Activated CD4-positive, alpha-beta T cell treated with anti-CD3 and anti-CD28 coated beads, Interleukin-2, amount 10 ng/mL, durations not matched to agents 7 days and 5 days (primary cell): ENCODE measurements around the gene NUCKS1. TPM values are rescaled to one million over a fixed set of nuclear protein-coding genes. Genes with fewer than 3 reads are reported as not detected.

Experiments
- CTCF ChIA-PET: fragments of 350-600 bp; sonication (Branson Sonifier 250); formaldehyde crosslinking; loops from one replicate; lab custom pipeline; 2021; ENCODE audit warnings: antibody characterized with exemption; lab: Charles Lee
- POLR2A ChIA-PET: fragments of 350-600 bp; sonication (Branson Sonifier 250); formaldehyde crosslinking; loops from one replicate; lab custom pipeline; 2021; ENCODE audit warnings: antibody characterized with exemption; lab: Charles Lee
- DNase-seq: peaks from one replicate; pipeline ENCODE4 v3.0.0-alpha.2; 2020
- H3K27ac Mint-ChIP-seq: one replicate; pipeline ENCODE4 v1.8.0; 2021; ENCODE audit warnings: mild to moderate bottlenecking, moderate library complexity, mixed read lengths
- H3K27me3 Mint-ChIP-seq: one replicate; pipeline ENCODE4 v1.8.0; 2021; ENCODE audit warnings: mixed read lengths
- H3K36me3 Mint-ChIP-seq: one replicate; pipeline ENCODE4 v1.8.0; 2021; ENCODE audit warnings: low read depth, mixed read lengths
- H3K4me1 Mint-ChIP-seq: one replicate; pipeline ENCODE4 v1.8.0; 2021; ENCODE audit warnings: mixed read lengths
- H3K4me3 Mint-ChIP-seq: one replicate; pipeline ENCODE4 v1.8.0; 2021; ENCODE audit warnings: mild to moderate bottlenecking, moderate library complexity, mixed read lengths
- H3K9me3 Mint-ChIP-seq: one replicate; pipeline ENCODE4 v1.8.0; 2021; ENCODE audit warnings: mixed read lengths
- total RNA-seq, 2 experiments: library from RNA; stranded (reverse); gene quantifications; one replicate each; pipeline ENCODE4 v1.2.3, GENCODE V29; 2021

NUCKS1 gene
- total RNA-seq, 2 experiments from 2014 or later: 218 TPM

DNA sequence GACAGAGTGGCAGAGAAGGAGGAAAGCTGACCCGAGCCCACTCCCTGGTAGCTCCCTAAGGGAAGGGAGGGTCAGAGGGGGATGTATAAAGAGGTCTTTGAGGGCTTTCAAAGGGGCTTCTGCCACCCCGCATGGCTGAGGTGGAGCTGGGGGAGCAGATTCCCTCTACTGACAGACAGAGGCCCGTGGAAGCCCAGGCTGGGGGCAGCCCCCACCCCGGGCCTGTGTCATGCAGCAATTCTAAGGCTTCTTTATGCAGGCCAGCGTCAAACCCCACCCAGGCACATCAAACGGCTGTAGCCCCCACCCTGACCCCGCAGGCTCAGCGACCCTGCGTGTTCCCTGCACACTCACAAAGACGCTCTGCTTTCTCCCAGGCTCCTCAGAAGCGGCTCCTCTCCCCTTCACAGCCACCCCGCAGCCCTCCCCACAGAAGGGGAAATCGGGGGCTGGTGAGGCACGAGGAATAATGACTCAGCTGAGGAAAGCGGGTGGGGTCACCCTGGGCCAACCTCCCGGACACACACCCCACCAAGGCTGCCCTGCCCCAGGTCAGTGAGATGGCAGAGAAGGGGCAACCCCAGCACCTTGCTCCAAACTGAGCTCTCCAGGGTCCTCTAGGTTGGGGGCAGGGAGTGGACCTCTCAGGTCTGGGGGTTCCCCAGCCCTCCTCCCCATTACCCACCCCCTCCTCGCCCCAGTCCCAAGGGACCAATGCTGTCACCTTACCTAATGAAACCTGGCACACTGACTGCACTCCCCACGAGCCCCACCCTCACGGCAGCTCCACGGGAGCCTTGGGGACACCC lies 80.4 kb downstream of the NUCKS1 start:
- Mint-ChIP-seq H3K4me3 (no peak overlapping the region), H3K36me3 (no peaks in the 10 kb centered on the region), H3K27ac (no peak overlapping the region), H3K9me3 (no peaks in the 10 kb centered on the region), H3K27me3 (peaks cover 5% of the 10 kb centered on the region), H3K4me1 (peaks cover 6% of the 10 kb centered on the region)
- ChIA-PET CTCF (interaction anchor here (0.6 to 8.8 kb wide), 2 partner anchors 11 to 102 kb away, joined by 3 to 75 read pairs; no protein-coding TSS in a partner anchor), POLR2A (no interaction called here)
- DNase-seq: no peak

DNA sequence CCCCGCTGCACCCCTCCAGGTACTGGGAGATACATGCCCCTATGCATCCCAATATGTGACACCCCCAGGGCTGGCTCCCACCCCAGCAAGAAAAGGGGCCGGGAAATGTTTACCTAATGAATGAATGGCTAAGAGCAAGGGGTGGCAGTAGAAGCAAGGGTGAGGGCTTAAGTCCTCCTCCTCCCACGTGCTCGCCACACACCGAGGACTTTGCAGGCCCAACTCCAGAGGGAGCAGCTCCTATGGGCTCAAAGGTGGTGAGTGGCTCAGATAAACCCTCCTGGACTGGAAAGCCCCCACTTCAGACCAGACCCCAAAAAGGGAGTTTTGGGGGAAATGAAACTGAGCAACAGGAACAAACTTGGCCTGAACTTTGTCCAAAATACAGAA lies 81.0 kb downstream of the NUCKS1 start:
- peaks cover 6% of the 10 kb centered on the region for H3K4me1 Mint-ChIP-seq
- no peak overlapping the region for H3K4me3 Mint-ChIP-seq
- H3K9me3 Mint-ChIP-seq: no peaks in the 10 kb centered on the region
- no peak for DNase-seq
- ChIA-PET CTCF (interaction anchor here (1.0 to 8.8 kb wide), 3 partner anchors 10 to 77 kb away, joined by 3 to 75 read pairs (median 4); partner anchors contain the start of gene ELK4), POLR2A (no interaction called here)
- no peak overlapping the region for H3K27ac Mint-ChIP-seq
- no peaks in the 10 kb centered on the region for H3K36me3 Mint-ChIP-seq
- H3K27me3 Mint-ChIP-seq: peaks cover 5% of the 10 kb centered on the region

DNA sequence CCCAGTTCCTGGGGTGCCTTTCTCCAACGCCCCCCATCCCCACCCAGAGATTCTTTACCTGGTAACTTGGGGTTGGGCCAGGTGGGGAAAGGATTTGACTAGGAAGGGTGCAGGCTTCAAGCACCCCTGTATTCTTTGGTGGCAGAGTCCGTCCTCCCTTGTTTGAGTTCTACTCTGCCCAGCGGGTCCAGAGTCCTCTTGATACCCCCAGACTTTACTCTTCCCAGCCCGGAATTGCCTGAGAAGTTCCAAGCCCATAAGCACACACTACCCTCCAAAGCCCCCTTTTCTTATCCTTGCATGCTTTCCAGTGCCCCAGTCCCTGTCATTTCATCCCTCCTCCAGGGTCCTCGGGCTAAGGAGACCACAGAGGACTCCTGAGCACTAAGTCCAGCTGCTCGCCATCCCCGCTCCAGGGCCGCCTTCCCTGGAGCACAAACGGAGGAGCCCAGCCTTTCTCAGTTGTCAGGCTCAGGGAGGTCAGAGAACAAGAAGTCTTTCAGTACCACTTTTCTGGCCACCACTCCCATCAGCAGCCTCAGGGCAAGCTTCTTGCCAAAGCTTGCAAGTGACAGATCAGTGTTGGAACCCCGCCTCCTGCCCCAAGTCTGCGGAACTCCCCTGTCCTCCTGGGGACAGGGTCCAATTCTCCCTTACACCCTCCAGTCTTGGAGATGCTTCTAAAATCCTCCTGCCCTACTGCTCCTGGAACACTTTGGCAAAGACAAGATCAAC lies 81.9 kb downstream of the NUCKS1 start:
- Mint-ChIP-seq H3K27ac (no peak overlapping the region), H3K27me3 (peaks cover 5% of the 10 kb centered on the region), H3K36me3 (no peaks in the 10 kb centered on the region), H3K4me3 (no peak overlapping the region), H3K9me3 (no peaks in the 10 kb centered on the region), H3K4me1 (peaks cover 6% of the 10 kb centered on the region)
- CTCF ChIA-PET: interaction anchor here (1.0 to 8.8 kb wide), 4 partner anchors 9 to 76 kb away, joined by 3 to 75 read pairs (median 4); partner anchors contain the start of gene ELK4
- POLR2A ChIA-PET: no interaction called here
- no peak for DNase-seq

DNA sequence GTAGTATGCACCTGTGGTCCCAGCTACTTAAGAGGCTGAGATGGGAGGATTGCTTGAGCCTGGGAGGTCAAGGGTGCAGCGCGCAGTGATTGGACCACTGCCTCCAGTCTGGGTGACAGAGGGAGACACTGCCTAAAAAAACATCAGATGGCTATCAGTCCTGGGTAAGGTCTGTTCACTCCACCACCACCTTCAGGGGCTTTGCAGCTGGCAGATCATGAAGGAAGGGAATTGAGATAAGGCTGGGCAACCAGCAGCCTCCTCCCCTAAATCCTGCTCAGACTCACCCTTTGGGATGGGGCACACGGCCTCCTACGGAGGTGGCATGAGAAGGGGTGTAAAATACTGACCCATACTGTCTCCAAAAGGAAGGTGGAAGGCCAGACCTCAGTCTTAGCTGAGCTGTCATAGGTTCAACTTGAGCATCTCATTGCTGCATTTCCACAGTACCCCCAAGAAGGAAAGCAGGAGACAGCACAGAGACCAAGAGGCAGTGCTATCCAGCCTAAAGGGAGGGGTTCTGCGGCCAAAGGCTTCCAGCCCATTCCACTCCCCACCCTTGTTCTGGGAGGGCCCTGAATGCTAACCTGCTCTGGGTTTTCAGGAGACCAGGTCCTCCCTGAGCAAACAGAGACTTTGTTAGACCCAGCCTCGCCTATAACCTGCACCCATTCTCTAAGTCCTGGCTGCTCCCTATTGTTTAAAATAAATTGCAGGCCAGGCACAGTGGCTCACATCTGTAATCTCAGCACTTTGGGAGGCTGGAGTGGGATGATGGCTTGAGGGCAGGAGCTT lies 83.4 kb downstream of the NUCKS1 start:
- H3K36me3 Mint-ChIP-seq: no peaks in the 10 kb centered on the region
- CTCF ChIA-PET: interaction anchor here (0.6 to 8.8 kb wide), 3 partner anchors 8 to 12 kb away, joined by 3 to 75 read pairs (median 4); no protein-coding TSS in a partner anchor
- no peaks in the 10 kb centered on the region for H3K9me3 Mint-ChIP-seq
- no peak overlapping the region for H3K27ac Mint-ChIP-seq
- H3K27me3 Mint-ChIP-seq: peaks cover 5% of the 10 kb centered on the region
- no peak overlapping the region for H3K4me3 Mint-ChIP-seq
- no peak for DNase-seq
- peaks cover 2% of the 10 kb centered on the region for H3K4me1 Mint-ChIP-seq
- POLR2A ChIA-PET: no interaction called here

DNA sequence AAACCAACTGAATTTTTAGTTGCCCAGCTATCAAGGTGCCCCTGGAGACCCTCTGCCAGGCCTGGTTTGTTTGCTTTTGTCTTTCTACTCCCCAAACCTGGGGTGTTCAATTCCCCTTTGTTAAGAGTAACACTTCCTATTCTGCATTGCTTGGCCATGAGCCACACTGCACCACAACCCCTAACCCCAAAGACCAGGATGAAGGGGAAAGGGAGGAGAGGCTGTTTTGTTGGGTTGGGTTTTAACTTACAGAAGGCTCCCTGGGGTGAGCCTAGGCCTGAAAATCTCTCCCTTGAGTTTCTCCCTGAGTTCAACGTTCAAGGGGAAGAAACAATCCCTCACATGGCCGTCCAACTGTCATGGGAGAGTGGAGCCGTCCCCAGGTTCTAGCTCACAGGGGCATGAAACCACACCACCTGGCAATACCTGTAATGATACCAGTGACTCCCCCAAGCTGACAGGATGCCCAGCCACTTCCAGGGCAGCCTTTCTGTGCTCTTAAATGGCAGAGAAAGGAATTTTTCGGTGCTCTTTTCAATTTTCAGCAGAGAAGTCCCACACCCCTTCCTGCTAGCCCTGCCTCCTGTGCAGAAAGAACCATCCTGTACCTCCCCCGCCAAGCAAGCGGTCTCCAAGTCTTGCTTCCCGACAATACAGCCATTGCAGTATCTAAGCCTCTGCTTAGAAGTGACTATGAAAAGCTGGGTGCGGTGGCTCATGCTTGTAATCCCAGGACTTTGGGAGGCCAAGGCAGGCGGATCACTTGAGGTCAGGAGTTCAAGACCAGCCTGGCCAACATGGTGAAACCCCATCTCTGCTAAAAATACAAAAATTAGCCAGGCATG lies 84.6 kb downstream of the NUCKS1 start:
- Mint-ChIP-seq H3K27ac (no peak overlapping the region), H3K4me3 (no peak overlapping the region), H3K27me3 (peaks cover 5% of the 10 kb centered on the region), H3K9me3 (no peaks in the 10 kb centered on the region), H3K36me3 (no peaks in the 10 kb centered on the region), H3K4me1 (peaks cover 2% of the 10 kb centered on the region)
- ChIA-PET CTCF (interaction anchor here (0.6 to 8.8 kb wide), 4 partner anchors 6 to 80 kb away, joined by 4 to 75 read pairs (median 4); partner anchors contain the start of gene SLC45A3), POLR2A (no interaction called here)
- no peak for DNase-seq

DNA sequence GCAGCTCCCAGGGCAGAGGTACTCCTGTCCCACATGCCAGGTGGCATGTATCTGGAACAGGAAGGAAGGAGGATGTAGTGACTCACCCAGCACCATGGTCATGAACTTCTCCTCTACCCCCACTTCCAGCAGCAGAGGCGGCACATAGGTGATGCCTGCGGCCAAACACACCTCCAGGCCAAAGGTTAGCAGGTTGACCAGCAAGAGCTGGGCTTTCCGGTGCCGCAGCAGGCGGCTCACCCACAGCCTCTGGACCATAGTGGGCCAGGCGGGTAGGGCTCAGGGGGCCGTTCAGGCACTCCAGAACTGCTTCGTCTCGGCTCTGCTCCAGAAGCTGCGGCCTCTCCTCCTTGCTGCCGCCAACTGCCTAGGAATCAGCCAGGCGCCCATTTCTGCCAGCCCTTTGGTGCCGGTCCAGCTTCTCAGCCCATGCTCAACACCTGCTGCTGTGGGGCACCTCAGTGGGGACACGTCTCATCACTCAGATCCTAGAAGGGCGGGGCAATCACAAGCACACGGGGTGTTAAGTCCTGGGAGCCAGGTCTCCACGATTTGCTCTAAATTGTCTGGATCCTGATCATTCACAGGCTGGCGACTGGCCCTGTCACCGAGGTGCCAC lies 85.5 kb downstream of the NUCKS1 start:
- Mint-ChIP-seq H3K4me1 (peaks cover 2% of the 10 kb centered on the region), H3K36me3 (no peaks in the 10 kb centered on the region), H3K27ac (no peak overlapping the region), H3K4me3 (no peak overlapping the region), H3K9me3 (no peaks in the 10 kb centered on the region), H3K27me3 (peaks cover 5% of the 10 kb centered on the region)
- ChIA-PET POLR2A (no interaction called here), CTCF (interaction anchor here (0.6 to 1.4 kb wide), 3 partner anchors 15 to 81 kb away, joined by 3 to 5 read pairs (median 4); partner anchors contain the start of gene SLC45A3)
- no peak for DNase-seq

DNA sequence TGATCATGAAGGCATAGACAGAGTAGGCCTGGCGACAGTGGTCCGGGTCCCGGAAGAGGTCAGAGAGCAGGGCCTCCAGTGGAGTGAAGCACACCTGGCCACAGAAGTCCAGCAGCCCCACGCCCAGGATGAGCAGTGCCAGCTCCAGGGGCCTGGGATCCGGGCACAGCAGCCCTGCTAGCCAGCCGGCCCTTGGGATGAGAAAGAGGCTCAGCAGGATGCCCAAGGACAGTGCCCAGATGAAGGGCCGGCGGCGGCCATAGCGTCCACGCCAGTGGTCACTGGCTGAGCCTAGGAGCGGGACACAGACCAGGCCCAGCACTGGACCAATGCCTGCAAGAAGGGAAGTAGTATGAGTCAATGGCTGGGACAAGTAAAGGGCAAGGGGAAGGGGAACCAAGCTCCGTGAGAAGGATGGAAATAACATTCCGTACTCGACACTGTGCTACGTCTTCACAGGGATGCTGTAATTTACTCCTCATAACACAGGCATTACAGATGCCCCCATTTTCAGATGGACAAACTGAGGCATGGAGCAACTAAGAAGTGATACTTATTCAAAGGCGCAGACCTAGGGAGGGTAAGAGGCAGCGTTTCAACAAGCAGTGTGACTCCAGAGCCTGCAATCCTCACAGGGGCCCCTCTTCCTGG lies 86.6 kb downstream of the NUCKS1 start:
- Mint-ChIP-seq H3K9me3 (no peaks in the 10 kb centered on the region), H3K36me3 (no peaks in the 10 kb centered on the region), H3K4me1 (peaks cover 2% of the 10 kb centered on the region), H3K27me3 (peaks cover 4% of the 10 kb centered on the region), H3K27ac (no peak overlapping the region), H3K4me3 (no peak overlapping the region)
- DNase-seq: no peak
- POLR2A ChIA-PET: no interaction called here
- CTCF ChIA-PET: interaction anchor here (1.0 to 10.2 kb wide), 3 partner anchors 46 to 83 kb away, joined by 3 to 185 read pairs (median 3); no protein-coding TSS in a partner anchor

Other genes with a start within 250 kb of the NUCKS1 start
- 1 to 10 TPM; 2.9 to 3.5 TPM for gene CDK18, start 245.5 kb downstream of the NUCKS1 start, total RNA-seq
- 100 to 1,000 TPM in 1 of 2 experiments, 10 to 100 TPM in 1; 99.4 to 103 TPM for gene ELK4, start 118.2 kb downstream of the NUCKS1 start, total RNA-seq
- under 1 TPM in 1 of 2 experiments, not detected in 1; 0.08 TPM for gene SLC45A3, start 69.7 kb downstream of the NUCKS1 start, total RNA-seq
- gene RAB29, start 25.3 kb upstream of the NUCKS1 start, total RNA-seq: 10 to 100 TPM; 51.7 to 54.6 TPM
- 10 to 100 TPM; 10.8 to 12.2 TPM for gene SLC41A1, start 63.0 kb upstream of the NUCKS1 start, total RNA-seq
- gene PM20D1, start 100.0 kb upstream of the NUCKS1 start, total RNA-seq: 1 to 10 TPM in 1 of 2 experiments, under 1 TPM in 1; 0.94 to 1.0 TPM
- not detected for gene SLC26A9, start 193.3 kb upstream of the NUCKS1 start, total RNA-seq